GM23248 (cell line): ENCODE results near the gene NYNRIN. TPM values are rescaled to one million over a fixed set of nuclear protein-coding genes. Genes with fewer than 3 reads are reported as not detected.

Experiments
- DNase-seq: peaks from one replicate; pipeline ENCODE4 v3.0.0-alpha.2; 2015
- H2AFZ ChIP-seq: fragments of 200-600 bp; sonication (generic); 2 replicates; pipeline ENCODE4 v1.6.1; 2016; ENCODE audit warnings: antibody characterized with exemption
- H3F3A ChIP-seq: fragments of 200-600 bp; sonication (generic); 2 replicates; pipeline ENCODE4 v1.6.1; 2016; ENCODE audit warnings: mild to moderate bottlenecking, antibody characterized with exemption, mixed run types; ENCODE audit not compliant: insufficient read depth
- H3K27ac ChIP-seq: fragments of 200-600 bp; sonication (generic); 2 replicates; pipeline ENCODE4 v1.5.1; 2016; ENCODE audit warnings: mild to moderate bottlenecking
- H3K27me3 ChIP-seq: fragments of 200-600 bp; sonication (generic); replicated peaks from 2 replicates; pipeline ENCODE4 v1.6.1; 2016; ENCODE audit warnings: mild to moderate bottlenecking; ENCODE audit not compliant: insufficient read depth
- H3K36me3 ChIP-seq: fragments of 200-600 bp; sonication (generic); 2 replicates; pipeline ENCODE4 v1.6.1; 2016; ENCODE audit warnings: low read depth, mild to moderate bottlenecking
- H3K4me1 ChIP-seq: fragments of 200-600 bp; sonication (generic); 2 replicates; pipeline ENCODE4 v1.6.1; 2016; ENCODE audit warnings: mild to moderate bottlenecking; ENCODE audit not compliant: insufficient read depth
- H3K4me2 ChIP-seq: fragments of 200-600 bp; sonication (generic); one replicate; pipeline ENCODE4 v1.6.1; 2016; ENCODE audit warnings: mild to moderate bottlenecking; ENCODE audit not compliant: unreplicated experiment
- H3K4me3 ChIP-seq: fragments of 200-600 bp; sonication (generic); 2 replicates; pipeline ENCODE4 v1.5.1; 2016; ENCODE audit warnings: mild to moderate bottlenecking
- H3K79me2 ChIP-seq: fragments of 200-600 bp; sonication (generic); 2 replicates; pipeline ENCODE4 v1.6.1; 2016; ENCODE audit warnings: mild to moderate bottlenecking; ENCODE audit not compliant: insufficient read depth
- H3K9ac ChIP-seq: fragments of 200-600 bp; sonication (generic); 2 replicates; pipeline ENCODE4 v1.6.1; 2016; ENCODE audit warnings: mild to moderate bottlenecking
- H3K9me2 ChIP-seq: fragments of 200-600 bp; sonication (generic); 2 replicates; pipeline ENCODE4 v1.6.1; 2016; ENCODE audit warnings: mixed run types, mild to moderate bottlenecking, moderate library complexity; ENCODE audit not compliant: insufficient read depth
- H3K9me3 ChIP-seq: fragments of 200-600 bp; sonication (generic); one replicate; pipeline ENCODE4 v1.6.1; 2017; ENCODE audit warnings: low read depth
- H4K20me1 ChIP-seq: fragments of 200-600 bp; sonication (generic); 2 replicates; pipeline ENCODE4 v1.6.0; 2016; ENCODE audit not compliant: insufficient read depth
- EZH2 ChIP-seq: fragments of 200-600 bp; sonication (generic); IDR thresholded peaks from 2 replicates; pipeline ENCODE4 v1.6.1; 2018; ENCODE audit warnings: antibody characterized with exemption, mild to moderate bottlenecking; ENCODE audit not compliant: insufficient read depth, poor library complexity, severe bottlenecking
- EZH2phosphoT487 ChIP-seq: fragments of 200-600 bp; sonication (generic); IDR thresholded peaks from 2 replicates; pipeline ENCODE4 v1.6.1; 2018; ENCODE audit warnings: antibody characterized with exemption, moderate library complexity, mild to moderate bottlenecking, low read depth; ENCODE audit not compliant: insufficient read depth
- WGBS, 2 experiments: methylation state at CpG; one replicate each; pipeline ENCODE4 v1.1.6; 2015 to 2017; ENCODE audit warnings: low lambda C conversion rate in 2 of 2, low coverage in 1 of 2; ENCODE audit errors: missing lambda C conversion rate in 2 of 2; 5-methylcytosine and 5-hydroxymethylcytosine counted together
- in situ Hi-C: fragments of 300-500 bp; cut with MboI; formaldehyde crosslinking; loops from 2 replicates; pipeline ENCODE4 v1.15.0; 2020
- polyA plus RNA-seq: library from polyadenylated mRNA; unstranded; fragments of >200 nt; fragmentation: Nextera tagmentation; extraction: Ambion mirVana; gene quantifications from 2 replicates; pipeline ENCODE4 v1.2.1, GENCODE V29; 2016
- small RNA-seq: library from RNA; depleted of rRNA; stranded (forward); fragments of <200 nt; gene quantifications from one replicate; pipeline ENCODE3, GENCODE V24; 2014; ENCODE audit warnings: low read depth, low replicate concordance
- total RNA-seq: library from RNA; depleted of rRNA; stranded (reverse); fragments of >200 nt; shearing (Covaris generic); gene quantifications from 2 replicates; pipeline ENCODE4 v1.2.3, GENCODE V29; 2014; rRNA removed

NYNRIN gene
- total and polyA plus RNA-seq, 2 experiments from 2014 or later, result 2.2 to 4.4 TPM

- Histone ChIP-seq H3K4me3 (no peak overlapping the region), H3K9me2 (peaks cover 3% of the 10 kb centered on the region; the same call in 1 of the 2 replicates), H3K9ac (no peak overlapping the region), H3K27me3 (no peaks in the 10 kb centered on the region), H3K36me3 (no peaks in the 10 kb centered on the region), H3K4me1 (no peaks in the 10 kb centered on the region), H3K79me2 (no peaks in the 10 kb centered on the region), H3K9me3 (no peaks in the 10 kb centered on the region), H4K20me1 (no peaks in the 10 kb centered on the region), H3K27ac (no peak overlapping the region), H3F3A (no peaks in the 10 kb centered on the region), H2AFZ (no peak overlapping the region), H3K4me2 (no peak overlapping the region)
- in situ Hi-C loops, result no loop called here
- no peak for DNase-seq
- no peak for TF ChIP-seq EZH2phosphoT487
- no peak for TF ChIP-seq EZH2
- WGBS, 2 experiments, result 61 to 63% methylated on average over 4 of the region's 4 CpGs
Measured at GRCh38 chr14:24463884-24464785, 65.3 kb downstream of the NYNRIN start.

- Histone ChIP-seq H3K79me2 (no peaks in the 10 kb centered on the region), H3K27me3 (no peaks in the 10 kb centered on the region), H3K4me1 (no peaks in the 10 kb centered on the region), H3K4me3 (no peak overlapping the region), H3K9me2 (peaks cover 3% of the 10 kb centered on the region; the same call in 1 of the 2 replicates), H2AFZ (no peak overlapping the region), H3K27ac (no peak overlapping the region), H3K9ac (no peak overlapping the region), H3K4me2 (no peak overlapping the region), H3F3A (no peaks in the 10 kb centered on the region), H3K9me3 (no peaks in the 10 kb centered on the region), H3K36me3 (no peaks in the 10 kb centered on the region), H4K20me1 (no peaks in the 10 kb centered on the region)
- DNase-seq, result no peak
- 95 to 97% methylated on average over 3 of the region's 3 CpGs for WGBS, 2 experiments
- TF ChIP-seq EZH2 (no peak), EZH2phosphoT487 (no peak)
- in situ Hi-C loops, result no loop called here
Measured at GRCh38 chr14:24465368-24465767, 66.6 kb downstream of the NYNRIN start.

GRCh38 chr14:24465805-24466204 is 67.0 kb downstream of the NYNRIN start:
- WGBS, 2 experiments, result 85 to 87% methylated on average over 3 of the region's 3 CpGs
- no peaks in the 10 kb centered on the region for H3K27me3 ChIP-seq
- in situ Hi-C loops, result no loop called here
- DNase-seq, result no peak
- H3K79me2 ChIP-seq, result no peaks in the 10 kb centered on the region
- H3K9me3 ChIP-seq, result no peaks in the 10 kb centered on the region
- H4K20me1 ChIP-seq, result no peaks in the 10 kb centered on the region
- H3K9ac ChIP-seq, result no peak overlapping the region
- no peak for TF ChIP-seq EZH2
- TF ChIP-seq EZH2phosphoT487, result no peak
- no peak overlapping the region for H3K4me2 ChIP-seq
- peaks cover 3% of the 10 kb centered on the region; the same call in 1 of the 2 replicates for H3K9me2 ChIP-seq
- no peak overlapping the region for H3K4me3 ChIP-seq
- H3K36me3 ChIP-seq, result no peaks in the 10 kb centered on the region
- H2AFZ ChIP-seq, result no peak overlapping the region
- H3K27ac ChIP-seq, result no peak overlapping the region
- no peaks in the 10 kb centered on the region for H3F3A ChIP-seq
- no peaks in the 10 kb centered on the region for H3K4me1 ChIP-seq

Small RNA genes within 50 kb of the gene (small RNA-seq; reads per million reads assigned to genes)
- gene RF00026, result not detected

Other genes with a start within 250 kb of the NYNRIN start
- 56.7 and 58.7 TPM in 2 replicates for gene IRF9, start 237.7 kb upstream of the NYNRIN start, total RNA-seq
- gene IRF9, start 237.7 kb upstream of the NYNRIN start, polyA plus RNA-seq, result 80.0 and 87.1 TPM in 2 replicates
- 1.4 and 3.5 TPM in 2 replicates for gene REC8, start 226.9 kb upstream of the NYNRIN start, total RNA-seq
- gene REC8, start 226.9 kb upstream of the NYNRIN start, polyA plus RNA-seq, result 1.2 and 2.4 TPM in 2 replicates
- 55.3 and 58.3 TPM in 2 replicates for gene IPO4, start 210.2 kb upstream of the NYNRIN start, total RNA-seq
- 24.8 and 33.6 TPM in 2 replicates for gene IPO4, start 210.2 kb upstream of the NYNRIN start, polyA plus RNA-seq
- gene TM9SF1, start 203.6 kb upstream of the NYNRIN start, total RNA-seq, result 102 and 163 TPM in 2 replicates
- gene TM9SF1, start 203.6 kb upstream of the NYNRIN start, polyA plus RNA-seq, result 91.5 and 93.8 TPM in 2 replicates
- not detected in 2 replicates for gene TSSK4, start 193.3 kb upstream of the NYNRIN start, total RNA-seq
- 0.23 and 0.55 TPM in 2 replicates for gene TSSK4, start 193.3 kb upstream of the NYNRIN start, polyA plus RNA-seq
- gene CHMP4A, start 185.5 kb upstream of the NYNRIN start, total RNA-seq, result 18.5 and 32.1 TPM in 2 replicates
- gene CHMP4A, start 185.5 kb upstream of the NYNRIN start, polyA plus RNA-seq, result 75.7 and 81.6 TPM in 2 replicates
- gene MDP1, start 182.9 kb upstream of the NYNRIN start, total RNA-seq, result 8.2 and 19.2 TPM in 2 replicates
- 20.0 and 23.3 TPM in 2 replicates for gene MDP1, start 182.9 kb upstream of the NYNRIN start, polyA plus RNA-seq
- gene NEDD8, start 166.6 kb upstream of the NYNRIN start, total RNA-seq, result 138 and 161 TPM in 2 replicates
- gene NEDD8, start 166.6 kb upstream of the NYNRIN start, polyA plus RNA-seq, result 326 and 342 TPM in 2 replicates
- gene GMPR2, start 166.1 kb upstream of the NYNRIN start, total RNA-seq, result 70.9 and 98.0 TPM in 2 replicates
- 55.0 and 58.9 TPM in 2 replicates for gene GMPR2, start 166.1 kb upstream of the NYNRIN start, polyA plus RNA-seq
- 32.5 and 41.2 TPM in 2 replicates for gene TINF2, start 156.4 kb upstream of the NYNRIN start, total RNA-seq
- 43.6 and 52.4 TPM in 2 replicates for gene TINF2, start 156.4 kb upstream of the NYNRIN start, polyA plus RNA-seq
- gene TGM1, start 135.8 kb upstream of the NYNRIN start, total RNA-seq, result 0.25 and 1.3 TPM in 2 replicates
- gene TGM1, start 135.8 kb upstream of the NYNRIN start, polyA plus RNA-seq, result 0.34 TPM in 1 of 2 replicates, not detected in the other
- gene RABGGTA, start 127.4 kb upstream of the NYNRIN start, total RNA-seq, result 18.0 and 34.9 TPM in 2 replicates
- gene RABGGTA, start 127.4 kb upstream of the NYNRIN start, polyA plus RNA-seq, result 29.3 and 30.5 TPM in 2 replicates
- 12.8 and 32.1 TPM in 2 replicates for gene DHRS1, start 99.2 kb upstream of the NYNRIN start, total RNA-seq
- gene DHRS1, start 99.2 kb upstream of the NYNRIN start, polyA plus RNA-seq, result 31.0 and 34.7 TPM in 2 replicates
- 19.3 and 23.7 TPM in 2 replicates for gene NOP9, start 99.2 kb upstream of the NYNRIN start, total RNA-seq
- gene NOP9, start 99.2 kb upstream of the NYNRIN start, polyA plus RNA-seq, result 2.5 and 2.6 TPM in 2 replicates
- 0.51 and 2.1 TPM in 2 replicates for gene CIDEB, start 91.0 kb upstream of the NYNRIN start, total RNA-seq
- gene CIDEB, start 91.0 kb upstream of the NYNRIN start, polyA plus RNA-seq, result 1.2 TPM in 2 replicates
- gene LTB4R2, start 88.9 kb upstream of the NYNRIN start, total RNA-seq, result 3.5 and 6.8 TPM in 2 replicates
- gene LTB4R2, start 88.9 kb upstream of the NYNRIN start, polyA plus RNA-seq, result 0.30 and 0.45 TPM in 2 replicates
- 1.4 and 2.4 TPM in 2 replicates for gene LTB4R, start 87.5 kb upstream of the NYNRIN start, total RNA-seq
- gene LTB4R, start 87.5 kb upstream of the NYNRIN start, polyA plus RNA-seq, result 0.41 and 1.1 TPM in 2 replicates
- gene ADCY4, start 63.9 kb upstream of the NYNRIN start, total RNA-seq, result 0.22 and 0.38 TPM in 2 replicates
- 0.20 and 0.38 TPM in 2 replicates for gene ADCY4, start 63.9 kb upstream of the NYNRIN start, polyA plus RNA-seq
- gene RIPK3, start 59.0 kb upstream of the NYNRIN start, total RNA-seq, result 2.2 and 5.3 TPM in 2 replicates
- 5.1 and 5.3 TPM in 2 replicates for gene RIPK3, start 59.0 kb upstream of the NYNRIN start, polyA plus RNA-seq
- 96.9 and 113 TPM in 2 replicates for gene NFATC4, start 30.8 kb upstream of the NYNRIN start, total RNA-seq
- gene NFATC4, start 30.8 kb upstream of the NYNRIN start, polyA plus RNA-seq, result 75.6 and 84.8 TPM in 2 replicates
- 3.4 and 5.6 TPM in 2 replicates for gene CBLN3, start 30.7 kb downstream of the NYNRIN start, total RNA-seq
- gene CBLN3, start 30.7 kb downstream of the NYNRIN start, polyA plus RNA-seq, result 2.4 and 3.1 TPM in 2 replicates
- 36.2 and 57.5 TPM in 2 replicates for gene KHNYN, start 31.0 kb downstream of the NYNRIN start, total RNA-seq
- gene KHNYN, start 31.0 kb downstream of the NYNRIN start, polyA plus RNA-seq, result 14.4 and 15.3 TPM in 2 replicates
- 7.7 and 8.3 TPM in 2 replicates for gene SDR39U1, start 43.8 kb downstream of the NYNRIN start, total RNA-seq
- 41.7 and 44.7 TPM in 2 replicates for gene SDR39U1, start 43.8 kb downstream of the NYNRIN start, polyA plus RNA-seq
- gene CMA1, start 109.3 kb downstream of the NYNRIN start, total RNA-seq, result not detected in 2 replicates
- gene CMA1, start 109.3 kb downstream of the NYNRIN start, polyA plus RNA-seq, result not detected in 2 replicates
- not detected in 2 replicates for gene CTSG, start 177.2 kb downstream of the NYNRIN start, total RNA-seq
- not detected in 2 replicates for gene CTSG, start 177.2 kb downstream of the NYNRIN start, polyA plus RNA-seq
- gene GZMH, start 210.7 kb downstream of the NYNRIN start, total RNA-seq, result not detected in 2 replicates
- not detected in 2 replicates for gene GZMH, start 210.7 kb downstream of the NYNRIN start, polyA plus RNA-seq
- not detected in 2 replicates for gene GZMB, start 235.2 kb downstream of the NYNRIN start, total RNA-seq
- not detected in 2 replicates for gene GZMB, start 235.2 kb downstream of the NYNRIN start, polyA plus RNA-seq